HG02798 (cell line): ENCODE data around the gene SRD5A1.
"Not testable (repeated sequence)": the region's sequence is repeated elsewhere in the genome, so short reads cannot be mapped to it uniquely, and the experiment has no call there.

Experiments used
- ATAC-seq: cut with Tn5 transposase; IDR thresholded peaks from one replicate; pipeline ENCODE4 v1.9.1; 2021; ENCODE audit warnings: mild to moderate bottlenecking; ENCODE audit not compliant: unreplicated experiment, poor library complexity

The SRD5A1 gene

DNA sequence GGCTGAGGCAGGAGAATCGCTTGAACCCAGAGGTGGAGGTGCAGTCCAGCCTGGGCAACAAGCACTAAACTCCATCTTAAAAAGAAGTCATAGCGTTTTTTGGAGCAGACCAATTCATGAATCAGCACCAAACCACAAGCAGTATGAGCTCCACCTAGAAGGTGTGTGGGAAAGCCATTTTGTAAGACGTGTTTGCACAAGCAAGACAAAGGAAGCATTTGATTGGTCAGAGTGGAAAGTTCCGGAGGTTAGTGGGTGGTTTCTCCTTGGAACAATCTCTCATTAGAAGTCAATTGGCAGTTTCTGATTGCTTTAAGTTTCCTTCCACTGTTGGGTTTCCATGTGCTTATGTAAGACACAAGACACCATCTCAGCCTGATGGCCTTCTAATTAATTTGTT is 5.0 kb downstream of the SRD5A1 start:
- ATAC-seq: no peak

DNA sequence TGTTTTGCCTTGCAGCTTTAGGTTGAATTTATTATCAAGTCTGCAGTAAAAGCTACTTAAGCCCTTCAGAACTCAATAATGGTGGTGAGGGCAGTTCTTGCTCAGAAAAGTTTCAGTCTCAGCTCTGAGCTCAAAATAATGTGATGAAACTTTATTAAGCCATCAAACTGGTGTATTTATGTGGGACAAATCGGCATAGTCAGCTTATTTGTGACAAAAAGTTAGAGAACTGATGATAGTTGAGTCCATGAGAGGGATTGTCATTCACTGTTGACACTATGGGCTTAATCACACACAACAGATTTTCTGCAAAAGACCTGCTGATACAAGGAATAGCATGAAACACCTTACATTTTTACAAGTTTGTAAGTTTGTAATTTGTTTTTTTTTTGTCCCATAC is 9.4 kb downstream of the SRD5A1 start:
- no peak for ATAC-seq

DNA sequence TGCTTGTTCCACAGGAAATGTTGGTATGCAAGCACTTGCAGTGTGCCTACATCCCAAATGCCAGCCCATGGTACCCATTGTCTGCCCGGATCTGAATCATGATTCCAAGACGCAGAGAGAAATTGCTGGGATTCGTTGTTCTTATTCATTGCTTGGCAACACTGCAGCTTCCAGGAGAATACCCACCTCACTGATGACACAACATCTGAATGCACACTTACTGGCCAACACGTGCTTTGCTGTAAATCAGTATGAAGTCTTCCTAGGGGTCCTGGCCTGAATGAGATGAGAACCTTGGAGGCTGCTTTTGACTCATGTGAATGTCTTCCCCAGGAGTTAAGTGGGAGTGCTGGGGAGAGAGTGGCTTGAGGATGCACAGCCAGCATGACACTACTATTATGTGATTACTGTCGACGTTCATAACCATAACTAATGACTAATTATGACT is 11.6 kb downstream of the SRD5A1 start:
- no peak for ATAC-seq

DNA sequence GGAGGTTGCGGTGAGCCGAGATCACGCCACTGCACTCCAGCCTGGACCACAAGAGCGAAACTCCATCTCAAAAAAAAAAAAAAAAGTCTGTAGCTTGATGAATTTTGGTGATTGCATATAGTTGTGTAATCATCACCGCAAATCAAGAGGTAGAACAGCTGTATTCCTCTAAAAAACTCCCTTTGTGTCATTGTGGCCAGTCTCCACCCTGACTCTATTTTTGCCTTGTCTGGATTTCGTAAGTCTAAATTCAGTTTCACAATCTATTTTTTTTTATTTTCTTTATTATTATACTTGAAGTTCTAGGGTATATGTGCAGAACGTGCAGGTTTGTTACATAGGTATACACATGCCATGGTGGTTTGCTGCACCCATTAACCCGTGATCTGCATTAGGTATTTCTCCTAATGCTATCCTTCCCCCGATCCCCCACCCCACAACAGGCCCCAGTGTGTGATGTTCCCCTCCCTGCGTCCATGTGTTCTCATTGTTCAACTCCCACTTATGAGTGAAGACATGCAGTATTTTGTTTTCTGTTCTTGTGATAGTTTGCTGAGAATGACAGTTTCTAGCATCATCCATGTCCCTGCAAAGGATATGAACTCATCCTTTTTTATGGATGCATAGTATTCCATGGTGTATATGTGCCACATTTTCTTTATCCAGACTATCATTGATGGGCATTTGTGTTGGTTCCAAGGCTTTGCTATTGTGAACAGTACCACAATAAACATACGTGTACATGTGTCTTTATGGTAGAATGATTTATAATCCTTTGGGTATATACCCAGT is 12.5 kb downstream of the SRD5A1 start:
- ATAC-seq: not testable (repeated sequence)

DNA sequence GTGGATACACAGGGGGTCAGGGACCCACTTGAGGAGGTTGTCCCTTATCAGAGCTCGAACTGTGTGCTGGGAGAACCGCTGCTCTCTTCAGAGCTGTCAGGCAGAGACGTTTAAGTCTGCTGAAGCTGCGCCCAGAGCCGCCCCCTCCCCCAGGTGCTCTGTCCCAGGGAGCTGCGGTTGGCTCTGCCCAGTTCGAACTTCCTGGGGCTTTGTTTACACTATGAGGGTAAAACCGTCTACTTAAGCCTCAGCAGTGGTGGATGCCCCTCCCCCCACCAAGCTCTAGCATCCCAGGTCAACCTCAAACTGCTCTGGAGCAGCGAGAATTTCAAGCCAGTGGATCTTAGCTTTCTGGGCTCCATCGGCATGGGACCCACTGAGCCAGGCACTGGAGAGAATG is 15.9 kb downstream of the SRD5A1 start:
- ATAC-seq: no peak

DNA sequence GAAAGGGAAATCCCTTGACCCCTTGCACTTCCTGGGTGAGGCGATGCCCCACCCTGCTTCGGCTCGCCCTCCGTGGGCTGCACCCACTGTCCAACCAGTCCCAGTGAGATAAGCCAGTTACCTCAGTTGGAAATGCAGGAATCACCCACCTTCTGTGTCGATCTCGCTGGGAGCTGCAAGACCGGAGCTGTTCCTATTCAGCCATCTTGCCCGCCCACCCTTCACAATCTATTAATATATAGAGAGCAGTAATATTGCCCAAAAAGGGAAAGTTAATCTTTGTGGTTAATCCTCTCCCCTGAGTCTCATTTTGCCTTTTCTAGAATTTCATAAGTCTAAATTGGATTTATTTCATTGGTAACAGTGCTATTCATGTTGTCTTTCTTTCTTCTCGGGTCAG is 16.4 kb downstream of the SRD5A1 start:
- ATAC-seq: no peak

DNA sequence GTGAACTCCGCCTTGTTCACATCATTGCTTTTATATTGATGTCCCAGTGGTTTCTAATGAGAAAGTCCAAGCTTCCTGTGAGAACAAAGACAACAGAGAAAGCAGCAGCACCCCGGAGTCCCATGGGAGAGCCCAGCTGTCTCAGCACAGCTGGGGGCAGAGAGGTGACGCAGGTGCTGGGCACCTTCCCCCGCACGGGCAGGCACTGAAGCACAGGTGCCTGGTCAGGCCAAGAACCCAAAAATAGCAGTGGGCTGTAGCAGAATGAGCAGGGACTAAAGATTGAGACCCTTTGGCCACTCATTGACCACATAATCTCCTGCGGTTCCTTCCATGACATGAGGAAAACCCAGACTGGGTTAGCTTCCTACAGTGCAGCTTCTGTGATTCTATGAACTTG is 18.8 kb downstream of the SRD5A1 start:
- ATAC-seq: peak; percentile 99

DNA sequence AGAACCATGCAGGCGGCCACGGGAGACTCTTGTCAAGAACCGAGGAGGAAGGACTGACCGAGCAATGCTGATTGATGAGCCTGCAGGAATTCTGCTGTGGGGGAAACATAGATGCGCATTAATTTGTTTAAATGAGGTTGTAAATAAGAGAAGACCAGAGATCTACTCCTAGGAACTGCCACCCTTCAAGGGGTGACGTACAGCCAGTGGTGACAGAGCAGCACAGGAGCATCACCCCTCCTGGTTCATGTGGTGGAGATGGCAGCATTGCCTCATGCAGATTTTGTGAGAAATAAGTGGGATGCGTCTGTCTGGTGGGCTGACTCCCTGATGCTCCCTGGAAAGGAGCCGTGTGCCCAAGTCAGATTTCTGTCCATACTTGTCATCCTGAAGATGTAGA is 22.2 kb downstream of the SRD5A1 start:
- no peak for ATAC-seq

DNA sequence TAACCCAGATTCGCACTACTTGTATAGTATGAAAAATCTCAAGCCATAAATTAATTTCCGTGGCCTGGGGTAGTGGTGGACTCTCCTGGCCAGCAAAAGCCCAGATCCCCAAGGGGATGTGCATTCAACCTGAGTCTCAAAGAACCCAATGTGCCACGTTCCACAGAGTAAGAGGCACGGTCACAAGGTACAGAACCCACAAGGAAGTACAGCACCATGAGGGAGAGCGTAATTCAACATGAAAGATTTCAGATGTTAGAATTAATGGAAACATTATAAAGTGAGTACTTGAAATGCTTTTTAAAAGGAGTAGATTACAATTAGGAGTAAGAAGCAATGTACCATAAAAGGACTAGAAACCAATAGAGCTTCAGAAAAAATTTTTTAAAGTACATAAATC is 23.4 kb downstream of the SRD5A1 start:
- ATAC-seq: no peak

- ATAC-seq: peak; percentile 74
Observed at GRCh38 chr5:6659941-6660684, 26.9 kb downstream of the SRD5A1 start.

GRCh38 chr5:6660688-6661087 is 27.4 kb downstream of the SRD5A1 start:
- peak; percentile 32 for ATAC-seq

- no peak for ATAC-seq
Observed at GRCh38 chr5:6666762-6667161, 33.5 kb downstream of the SRD5A1 start.

DNA sequence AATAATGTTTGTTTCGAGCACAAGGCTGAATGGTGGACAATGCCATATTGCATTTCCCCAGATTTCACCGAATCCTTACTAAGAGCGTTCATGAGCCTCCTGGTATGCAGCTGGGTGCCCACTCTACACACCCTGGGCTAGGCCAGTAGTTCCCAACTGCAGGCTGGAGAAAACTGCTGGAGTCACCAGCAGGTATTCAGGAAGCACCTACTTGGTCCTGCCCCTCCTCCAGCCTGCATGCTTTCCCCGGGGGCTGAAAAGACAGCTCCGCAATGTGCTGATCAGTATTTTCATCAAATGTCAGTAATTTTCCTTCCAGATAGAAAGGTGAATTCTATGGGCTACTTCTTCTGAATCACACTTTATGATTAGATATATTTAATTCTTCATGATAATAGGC is 34.4 kb downstream of the SRD5A1 start:
- no peak for ATAC-seq

- ATAC-seq: not testable (repeated sequence)
Observed at GRCh38 chr5:6668717-6669116, 35.5 kb downstream of the SRD5A1 start.

DNA sequence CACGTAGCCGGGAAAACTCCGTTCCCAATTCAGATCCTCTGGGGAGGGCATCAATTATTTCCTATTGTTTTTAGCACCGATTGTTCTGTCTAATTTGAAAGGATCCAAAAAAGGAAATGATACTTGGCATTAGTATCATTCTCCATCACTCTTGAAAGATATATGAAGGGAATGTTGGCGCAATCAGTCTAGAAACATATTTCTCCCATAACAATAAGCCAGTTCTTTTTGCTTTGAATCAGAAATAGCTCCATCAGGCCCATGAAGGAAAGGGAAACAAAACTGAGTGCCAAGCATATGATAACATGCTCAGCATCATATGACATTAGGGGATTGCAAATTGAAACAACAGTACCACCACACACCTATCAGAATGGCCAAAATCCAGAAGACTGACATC is 39.8 kb downstream of the SRD5A1 start:
- no peak for ATAC-seq

DNA sequence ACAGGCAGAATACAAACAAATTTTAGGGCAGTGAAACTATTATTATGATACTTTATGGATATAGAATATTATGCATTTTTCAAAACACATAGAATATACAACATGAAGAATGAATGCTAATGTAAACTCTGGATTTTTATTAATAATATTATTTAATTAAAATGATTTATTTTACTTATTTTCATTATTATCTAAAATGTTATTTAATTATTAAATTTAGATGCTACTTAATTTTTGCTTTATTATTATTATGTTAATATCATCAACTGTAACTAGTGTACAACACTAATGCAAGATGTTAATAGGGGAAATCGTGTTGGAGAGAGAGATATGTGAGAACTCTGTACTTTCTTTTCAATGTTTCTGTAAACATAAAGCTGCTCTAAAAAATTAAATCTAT is 40.7 kb downstream of the SRD5A1 start:
- ATAC-seq: no peak

DNA sequence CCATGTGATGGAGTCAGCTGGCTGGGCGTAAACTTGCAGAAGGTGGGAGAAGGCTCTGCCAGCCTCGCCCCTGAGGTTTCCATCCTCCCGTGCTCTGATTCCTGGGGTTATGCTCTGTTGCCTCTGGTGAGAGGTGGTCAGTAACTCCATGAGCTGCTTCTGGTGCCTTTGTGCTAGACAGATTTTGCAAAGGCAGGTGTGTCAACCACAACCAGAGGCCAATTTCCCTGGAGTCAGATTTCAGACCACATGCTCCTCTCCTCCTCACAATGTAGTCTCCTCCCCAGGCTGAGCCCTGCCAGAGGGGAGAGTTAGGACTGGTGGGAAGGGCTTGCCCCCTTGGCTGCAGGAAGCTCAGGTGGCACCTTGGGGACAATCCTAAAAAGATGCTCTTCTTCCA is 41.2 kb downstream of the SRD5A1 start:
- no peak for ATAC-seq

DNA sequence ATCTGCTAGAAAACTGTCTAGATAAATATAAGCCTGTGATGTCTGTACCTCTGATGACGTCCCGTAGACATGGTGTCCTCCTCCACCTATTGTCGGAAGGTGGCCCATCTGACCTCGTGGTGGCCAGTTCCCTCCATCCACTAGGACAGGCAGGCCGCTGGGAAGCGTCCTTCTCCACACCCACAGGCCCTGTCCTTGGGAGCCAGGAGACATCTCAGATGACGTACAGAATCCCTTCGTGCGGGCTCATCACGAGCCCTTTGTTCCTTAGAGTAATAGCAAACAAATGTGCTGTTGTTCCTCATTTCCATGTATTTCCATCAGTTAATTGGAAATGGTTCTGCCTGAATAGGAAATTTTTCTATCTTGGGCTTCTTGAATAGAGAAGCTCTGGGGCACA is 41.6 kb downstream of the SRD5A1 start:
- ATAC-seq: no peak

GRCh38 chr5:6675784-6676491 is 42.7 kb downstream of the SRD5A1 start:
- ATAC-seq: no peak

GRCh38 chr5:6676702-6677101 is 43.5 kb downstream of the SRD5A1 start:
- no peak for ATAC-seq

DNA sequence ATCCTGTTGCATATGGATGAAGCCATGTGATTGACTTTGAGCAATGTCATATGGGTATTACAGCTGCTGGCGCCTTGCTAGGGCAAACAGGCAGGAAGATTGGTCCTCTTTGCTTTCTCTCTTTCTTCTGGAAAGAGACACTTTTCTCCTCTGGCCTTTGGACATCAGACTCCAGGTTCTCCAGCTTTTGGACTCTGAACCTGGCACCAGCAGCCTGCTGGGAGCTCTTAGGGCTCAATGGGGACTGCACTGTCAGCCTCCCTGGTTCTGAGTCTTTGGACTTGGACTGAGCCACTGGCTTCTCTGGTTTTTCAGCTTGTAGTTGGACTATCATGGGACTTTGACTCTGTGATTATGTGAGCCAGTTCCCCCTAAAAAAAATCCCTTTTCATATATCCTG is 45.1 kb downstream of the SRD5A1 start:
- ATAC-seq: no peak
